ENCODE data around the gene TMX2. TPM values are rescaled to one million over a fixed set of nuclear protein-coding genes. Genes with fewer than 3 reads are reported as not detected.
"Not testable (repeated sequence)": the region's sequence is repeated elsewhere in the genome, so short reads cannot be mapped to it uniquely, and the experiment has no call there.

Gene TMX2
- total and polyA plus RNA-seq, 10 donors: 36.0 to 57.0 (median 49.1) TPM

DNA sequence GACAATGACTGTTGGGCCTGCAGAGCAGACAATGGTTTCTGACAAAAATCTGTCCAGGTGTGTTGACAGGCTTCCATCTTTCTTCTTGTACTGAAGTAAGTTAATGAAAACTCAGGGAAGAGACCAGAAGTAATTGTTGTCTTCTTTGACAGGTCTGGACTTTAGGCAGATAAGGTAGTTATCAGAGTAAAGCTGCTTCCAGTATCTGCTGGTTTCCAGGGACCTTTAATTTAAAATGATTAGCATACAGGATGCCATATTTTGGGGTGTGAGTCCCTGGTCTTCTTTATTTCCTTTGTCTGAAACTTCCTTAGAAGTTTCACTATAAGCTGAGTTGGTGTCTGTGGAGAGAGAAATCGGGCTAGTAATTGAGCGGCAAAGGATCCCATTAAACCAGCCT, 1.4 kb downstream of the TMX2 start:
- H3K4me1 ChIP-seq: peaks cover 27 to 59% (median 46%) of the 10 kb centered on the region in 6 donors
- TF ChIP-seq POLR2A (IDR thresholded peaks at IDR 0.05) (no peak), POLR2AphosphoS5 (IDR thresholded peaks at IDR 0.05) (no peak)
- TF ChIP-seq, protein P1, sequence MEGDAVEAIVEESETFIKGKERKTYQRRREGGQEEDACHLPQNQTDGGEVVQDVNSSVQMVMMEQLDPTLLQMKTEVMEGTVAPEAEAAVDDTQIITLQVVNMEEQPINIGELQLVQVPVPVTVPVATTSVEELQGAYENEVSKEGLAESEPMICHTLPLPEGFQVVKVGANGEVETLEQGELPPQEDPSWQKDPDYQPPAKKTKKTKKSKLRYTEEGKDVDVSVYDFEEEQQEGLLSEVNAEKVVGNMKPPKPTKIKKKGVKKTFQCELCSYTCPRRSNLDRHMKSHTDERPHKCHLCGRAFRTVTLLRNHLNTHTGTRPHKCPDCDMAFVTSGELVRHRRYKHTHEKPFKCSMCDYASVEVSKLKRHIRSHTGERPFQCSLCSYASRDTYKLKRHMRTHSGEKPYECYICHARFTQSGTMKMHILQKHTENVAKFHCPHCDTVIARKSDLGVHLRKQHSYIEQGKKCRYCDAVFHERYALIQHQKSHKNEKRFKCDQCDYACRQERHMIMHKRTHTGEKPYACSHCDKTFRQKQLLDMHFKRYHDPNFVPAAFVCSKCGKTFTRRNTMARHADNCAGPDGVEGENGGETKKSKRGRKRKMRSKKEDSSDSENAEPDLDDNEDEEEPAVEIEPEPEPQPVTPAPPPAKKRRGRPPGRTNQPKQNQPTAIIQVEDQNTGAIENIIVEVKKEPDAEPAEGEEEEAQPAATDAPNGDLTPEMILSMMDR (IDR thresholded peaks at IDR 0.05 in 8 of 11, conservative IDR thresholded peaks at IDR 0.05 in 3 of 11): no peak
- intact Hi-C loops (cut with DNase I; ENCODE audit: low total_unique reads): no loop called here

DNA sequence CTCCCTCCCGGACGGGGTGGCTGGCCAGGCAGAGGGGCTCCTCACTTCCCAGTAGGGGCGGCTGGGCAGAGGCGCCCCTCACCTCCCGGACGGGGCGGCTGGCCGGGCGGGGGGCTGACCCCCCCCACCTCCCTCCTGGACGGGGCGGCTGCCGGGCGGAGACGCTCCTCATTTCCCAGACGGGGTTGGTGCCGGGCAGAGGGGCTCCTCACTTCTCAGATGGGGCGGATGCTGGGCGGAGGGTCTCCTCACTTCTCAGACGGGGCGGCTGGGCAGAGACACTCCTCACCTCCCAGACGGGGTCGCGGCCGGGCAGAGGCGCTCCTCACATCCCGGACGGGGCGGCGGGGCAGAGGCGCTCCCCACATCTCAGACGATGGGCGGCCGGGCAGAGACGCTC, 4.3 kb downstream of the TMX2 start:
- H3K4me3 ChIP-seq; DNase-seq; H3K27ac ChIP-seq; H3K9me3 ChIP-seq; H3K27me3 ChIP-seq (replicated peaks in 1 of 7); intact Hi-C loops (cut with DNase I; ENCODE audit: low total_unique reads): not testable (repeated sequence)
- Histone ChIP-seq H3K4me1 (peaks cover 18 to 36% (median 25%) of the 10 kb centered on the region in 6 donors), H3K36me3 (peaks cover 0 to 48% (median 9%) of the 10 kb centered on the region in 6 donors)
- WGBS, 5 donors: 95 to 100% (median 97%) methylated on average over 3 to 25 of the region's 34 CpGs; no CpG with 5 or more reads in 1 of the 5 donors

More for the DNA sequence above, 1.4 kb downstream of the TMX2 start:
- no peaks in the 10 kb centered on the region for H3K9me3 ChIP-seq
- peak overlapping the region in 6 of 8 donors; percentile 90 to 99 (median 94) for H3K4me3 ChIP-seq
- H3K27me3 ChIP-seq (replicated peaks in 1 of 7): no peaks in the 10 kb centered on the region
- H3K27ac ChIP-seq: no peak overlapping the region
- WGBS, 5 donors: 93 to 98% (median 95%) methylated on average over 2 of the region's 2 CpGs
- peaks cover 0 to 29% (median 2%) of the 10 kb centered on the region in 6 donors for H3K36me3 ChIP-seq
- DNase-seq: no peak

DNA sequence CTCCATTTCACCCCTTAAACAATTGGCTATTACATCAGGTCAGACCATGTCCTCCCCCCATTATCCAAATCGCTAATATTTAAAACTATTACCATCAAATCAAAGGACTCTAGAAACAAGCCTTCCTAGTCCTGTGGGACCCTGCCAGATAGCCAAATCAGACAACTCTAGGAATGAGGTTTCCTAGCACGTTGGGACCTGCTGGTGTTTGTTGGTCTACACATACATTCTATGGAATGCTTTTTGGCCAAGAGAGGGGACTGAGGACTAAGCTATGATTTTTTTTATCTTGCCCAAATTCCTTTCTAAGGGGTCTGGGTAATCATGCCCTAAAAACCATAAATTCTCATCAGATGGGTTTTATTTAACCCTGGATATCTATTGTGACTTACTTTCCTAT, 14.8 kb downstream of the TMX2 start:
- Histone ChIP-seq H3K27ac (no peak overlapping the region), H3K4me1 (peaks cover 0 to 16% (median 2%) of the 10 kb centered on the region in 6 donors), H3K4me3 (no peak overlapping the region), H3K27me3 (replicated peaks in 1 of 7) (no peaks in the 10 kb centered on the region), H3K36me3 (peaks cover 0 to 36% (median 7%) of the 10 kb centered on the region in 6 donors), H3K9me3 (no peaks in the 10 kb centered on the region)
- TF ChIP-seq POLR2A (IDR thresholded peaks at IDR 0.05): no peak
- no peak for TF ChIP-seq POLR2AphosphoS5 (IDR thresholded peaks at IDR 0.05)
- TF ChIP-seq, protein P1 (IDR thresholded peaks at IDR 0.05 in 8 of 11, conservative IDR thresholded peaks at IDR 0.05 in 3 of 11): no peak
- intact Hi-C loops (cut with DNase I; ENCODE audit: low total_unique reads): no loop called here
- 78 to 94% (median 84%) methylated on average over 2 of the region's 2 CpGs for WGBS, 5 donors
- DNase-seq: no peak

DNA sequence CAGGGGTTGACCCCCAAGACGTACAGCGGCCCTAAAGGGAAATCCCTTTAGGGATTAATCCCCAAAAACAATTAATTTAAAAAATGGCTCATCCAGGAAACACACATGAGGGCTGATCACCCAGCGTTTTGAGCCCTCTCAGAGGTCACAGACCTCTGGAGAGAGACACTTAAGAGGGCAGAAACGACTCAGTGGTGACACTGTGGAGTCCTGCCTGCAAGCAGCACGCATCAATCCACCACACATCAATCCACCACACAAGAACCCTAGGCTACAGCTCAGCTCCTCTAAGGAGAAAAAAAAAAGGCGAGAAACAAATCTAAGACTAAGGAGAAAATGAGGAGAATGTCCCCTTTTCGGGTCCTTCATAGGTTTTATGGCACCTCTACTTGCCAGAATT, 16.4 kb downstream of the TMX2 start:
- Histone ChIP-seq H3K4me1 (peaks cover 0 to 15% (median 2%) of the 10 kb centered on the region in 6 donors), H3K4me3 (no peak overlapping the region), H3K27me3 (replicated peaks in 1 of 7) (no peaks in the 10 kb centered on the region), H3K9me3 (no peaks in the 10 kb centered on the region), H3K27ac (no peak overlapping the region), H3K36me3 (peaks cover 0 to 28% (median 0%) of the 10 kb centered on the region in 6 donors)
- DNase-seq: no peak
- intact Hi-C loops (cut with DNase I; ENCODE audit: low total_unique reads): no loop called here
- TF ChIP-seq POLR2A (IDR thresholded peaks at IDR 0.05) (no peak), POLR2AphosphoS5 (IDR thresholded peaks at IDR 0.05) (no peak)
- TF ChIP-seq, protein P1 (IDR thresholded peaks at IDR 0.05 in 8 of 11, conservative IDR thresholded peaks at IDR 0.05 in 3 of 11): no peak
- 69 to 82% (median 75%) methylated on average over 7 of the region's 7 CpGs for WGBS, 5 donors

DNA sequence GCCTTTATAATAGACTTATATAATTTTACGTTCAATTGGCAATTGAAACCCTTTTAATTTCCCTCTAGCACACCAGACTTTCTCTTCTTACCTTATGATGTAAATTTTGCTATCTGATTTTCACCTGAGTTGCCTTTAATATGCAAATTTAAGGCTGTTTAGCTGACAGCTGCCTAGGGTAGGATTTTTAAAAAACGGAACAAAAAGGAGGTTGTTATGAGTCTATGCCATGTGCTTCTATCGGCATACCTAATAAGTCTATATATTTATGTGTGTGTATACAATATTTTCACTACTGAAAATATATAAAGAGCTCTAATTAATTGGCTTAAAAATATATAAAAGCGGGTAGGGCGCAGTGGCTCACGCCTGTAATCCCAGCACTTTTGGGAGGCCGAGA, 17.1 kb downstream of the TMX2 start:
- intact Hi-C loops (cut with DNase I; ENCODE audit: low total_unique reads): no loop called here
- TF ChIP-seq, protein P1 (IDR thresholded peaks at IDR 0.05 in 8 of 11, conservative IDR thresholded peaks at IDR 0.05 in 3 of 11): no peak
- TF ChIP-seq POLR2AphosphoS5 (IDR thresholded peaks at IDR 0.05): no peak
- no peak for TF ChIP-seq POLR2A (IDR thresholded peaks at IDR 0.05)
- Histone ChIP-seq H3K4me1 (peaks cover 0 to 15% (median 2%) of the 10 kb centered on the region in 6 donors), H3K27me3 (replicated peaks in 1 of 7) (no peaks in the 10 kb centered on the region), H3K9me3 (no peaks in the 10 kb centered on the region), H3K36me3 (peaks cover 0 to 32% (median 0%) of the 10 kb centered on the region in 6 donors), H3K4me3 (no peak overlapping the region), H3K27ac (no peak overlapping the region)
- WGBS, 5 donors: 88 to 96% (median 90%) methylated on average over 7 of the region's 7 CpGs
- no peak for DNase-seq
